EL (cell line): ENCODE results near the gene GNG14.
"Not testable (repeated sequence)": the region's sequence is repeated elsewhere in the genome, so short reads cannot be mapped to it uniquely, and the experiment has no call there.

ENCODE experiments used
- DNase-seq: peaks from one replicate; pipeline ENCODE4 v3.0.0-alpha.2; 2016

The GNG14 gene

GRCh38 chr19:12696366-12697335, 8.9 kb downstream of the GNG14 start, which contains the start of gene FBXW9:
FBXW9 (minus strand) TSS chr19:12696631; CDS start chr19:12696581, 50 bp downstream.
- peak; percentile 94 for DNase-seq

GRCh38 chr19:12697425-12697824, 9.6 kb downstream of the GNG14 start:
- not testable (repeated sequence) for DNase-seq

- no peak for DNase-seq
These were observed 10.3 kb downstream of the GNG14 start for GRCh38 chr19:12698138-12698537.

- DNase-seq: no peak
These were observed 13.9 kb downstream of the GNG14 start for GRCh38 chr19:12701596-12702282.

GRCh38 chr19:12703046-12703445, 15.2 kb downstream of the GNG14 start:
- DNase-seq: peak; percentile 39

GRCh38 chr19:12705169-12705568, 17.4 kb downstream of the GNG14 start:
- no peak for DNase-seq

GRCh38 chr19:12705654-12706331, 18.0 kb downstream of the GNG14 start:
- DNase-seq: no peak

GRCh38 chr19:12706332-12706718, 18.5 kb downstream of the GNG14 start:
- no peak for DNase-seq

GRCh38 chr19:12708641-12709040, 20.8 kb downstream of the GNG14 start:
- no peak for DNase-seq

- no peak for DNase-seq
These were observed 23.4 kb downstream of the GNG14 start for GRCh38 chr19:12711187-12711586.

GRCh38 chr19:12712077-12712476, 24.3 kb downstream of the GNG14 start:
- not testable (repeated sequence) for DNase-seq

GRCh38 chr19:12713304-12713703, 25.5 kb downstream of the GNG14 start:
- not testable (repeated sequence) for DNase-seq

- no peak for DNase-seq
These were observed 27.3 kb downstream of the GNG14 start for GRCh38 chr19:12715102-12715501.

- DNase-seq: no peak
These were observed 28.1 kb downstream of the GNG14 start for GRCh38 chr19:12715929-12716328.

- no peak for DNase-seq
These were observed 32.5 kb downstream of the GNG14 start for GRCh38 chr19:12720296-12720695.

- DNase-seq: peak; percentile 33
These were observed 33.3 kb downstream of the GNG14 start for GRCh38 chr19:12720851-12721655.

GRCh38 chr19:12721656-12722565, 34.1 kb downstream of the GNG14 start:
- DNase-seq: peak; percentile 82

- DNase-seq: peak; percentile 99
These were observed 35.0 kb downstream of the GNG14 start for GRCh38 chr19:12722566-12723380.

GRCh38 chr19:12723381-12723640, 35.5 kb downstream of the GNG14 start:
- peak; percentile 13 for DNase-seq

- peak; percentile 74 for DNase-seq
These were observed 36.0 kb downstream of the GNG14 start, which contains the start of gene TNPO2 for GRCh38 chr19:12723641-12724426. TNPO2 (minus strand) TSS chr19:12723932; CDS start chr19:12720977, 2,955 bp downstream.
